Mammary epithelial cell (primary cell): ENCODE measurements around the gene DPH3.

Experiments used
- EZH2 ChIP-seq: IDR thresholded peaks from 2 replicates; pipeline ENCODE4 v1.6.1; 2012; ENCODE audit warnings: low read length, inconsistent platforms, borderline replicate concordance
- TF ChIP-seq, protein P1 (sequence below), 2 donors: IDR thresholded peaks in 1 of 2; conservative IDR thresholded peaks in 1 of 2; 2 replicates each; pipeline ENCODE4 v1.5.1; 2011 to 2012; ENCODE audit warnings: inconsistent platforms in 2 of 2, low read length in 2 of 2, mild to moderate bottlenecking in 2 of 2, control low read depth in 1 of 2, low read depth in 1 of 2; ENCODE audit not compliant: insufficient read depth in 1 of 2; ENCODE audit errors: extremely low read depth in 1 of 2

DNA sequence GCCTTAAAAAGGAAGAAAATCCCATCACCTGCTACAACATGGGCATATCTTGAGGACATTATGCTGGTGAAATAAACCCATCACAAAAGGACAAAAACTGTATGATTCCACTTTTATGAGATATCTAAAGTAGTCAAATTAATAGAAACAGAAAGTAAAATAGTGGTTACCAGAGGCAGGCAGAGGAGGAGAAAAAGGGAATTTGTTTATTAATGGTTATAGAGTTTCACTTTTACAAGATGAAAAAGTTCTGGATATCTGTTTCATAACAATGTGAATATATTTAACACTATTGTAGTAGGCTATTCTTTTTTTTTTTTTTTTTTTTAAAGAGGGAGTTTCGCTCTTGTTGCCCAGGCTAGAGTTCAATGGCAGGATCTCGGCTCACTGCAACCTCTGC lies 40.4 kb downstream of the DPH3 start:
- TF ChIP-seq, protein P1, sequence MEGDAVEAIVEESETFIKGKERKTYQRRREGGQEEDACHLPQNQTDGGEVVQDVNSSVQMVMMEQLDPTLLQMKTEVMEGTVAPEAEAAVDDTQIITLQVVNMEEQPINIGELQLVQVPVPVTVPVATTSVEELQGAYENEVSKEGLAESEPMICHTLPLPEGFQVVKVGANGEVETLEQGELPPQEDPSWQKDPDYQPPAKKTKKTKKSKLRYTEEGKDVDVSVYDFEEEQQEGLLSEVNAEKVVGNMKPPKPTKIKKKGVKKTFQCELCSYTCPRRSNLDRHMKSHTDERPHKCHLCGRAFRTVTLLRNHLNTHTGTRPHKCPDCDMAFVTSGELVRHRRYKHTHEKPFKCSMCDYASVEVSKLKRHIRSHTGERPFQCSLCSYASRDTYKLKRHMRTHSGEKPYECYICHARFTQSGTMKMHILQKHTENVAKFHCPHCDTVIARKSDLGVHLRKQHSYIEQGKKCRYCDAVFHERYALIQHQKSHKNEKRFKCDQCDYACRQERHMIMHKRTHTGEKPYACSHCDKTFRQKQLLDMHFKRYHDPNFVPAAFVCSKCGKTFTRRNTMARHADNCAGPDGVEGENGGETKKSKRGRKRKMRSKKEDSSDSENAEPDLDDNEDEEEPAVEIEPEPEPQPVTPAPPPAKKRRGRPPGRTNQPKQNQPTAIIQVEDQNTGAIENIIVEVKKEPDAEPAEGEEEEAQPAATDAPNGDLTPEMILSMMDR (conservative IDR thresholded peaks at IDR 0.05 in 1 of 2, IDR thresholded peaks at IDR 0.05 in 1 of 2; ENCODE audit: extremely low read depth in 1 of 2, insufficient read depth in 1 of 2, low read depth in 1 of 2, low read length in 2 of 2), result no peak
- no peak for TF ChIP-seq EZH2
